GM18502 (cell line): ENCODE results near the gene NKIRAS2.

Experiments used
- ATAC-seq: cut with Tn5 transposase; IDR thresholded peaks from one replicate; pipeline ENCODE4 v1.9.1; 2021; ENCODE audit warnings: mild to moderate bottlenecking; ENCODE audit not compliant: unreplicated experiment, poor library complexity

Gene NKIRAS2

GRCh38 chr17:42053731-42054500, 34.0 kb downstream of the NKIRAS2 start:
- no peak for ATAC-seq

GRCh38 chr17:42055027-42055426, 35.1 kb downstream of the NKIRAS2 start:
- no peak for ATAC-seq

- no peak for ATAC-seq
Measured at GRCh38 chr17:42055496-42055895, 35.6 kb downstream of the NKIRAS2 start.

- no peak for ATAC-seq
Measured at GRCh38 chr17:42056635-42057034, 36.7 kb downstream of the NKIRAS2 start.

- no peak for ATAC-seq
Measured at GRCh38 chr17:42058063-42058462, 38.2 kb downstream of the NKIRAS2 start.

GRCh38 chr17:42059815-42060214, 39.9 kb downstream of the NKIRAS2 start:
- ATAC-seq, result no peak

- no peak for ATAC-seq
Measured at GRCh38 chr17:42060231-42060630, 40.3 kb downstream of the NKIRAS2 start.

GRCh38 chr17:42061646-42062487, 42.0 kb downstream of the NKIRAS2 start:
- ATAC-seq, result no peak

- ATAC-seq, result no peak
Measured at GRCh38 chr17:42062681-42063080, 42.8 kb downstream of the NKIRAS2 start.

GRCh38 chr17:42065201-42065600, 45.3 kb downstream of the NKIRAS2 start:
- ATAC-seq, result no peak

- ATAC-seq, result no peak
Measured at GRCh38 chr17:42067371-42068091, 47.6 kb downstream of the NKIRAS2 start.

- no peak for ATAC-seq
Measured at GRCh38 chr17:42068979-42069378, 49.1 kb downstream of the NKIRAS2 start.

- no peak for ATAC-seq
Measured at GRCh38 chr17:42071810-42072209, 51.9 kb downstream of the NKIRAS2 start.

GRCh38 chr17:42072323-42073187, 52.7 kb downstream of the NKIRAS2 start:
- no peak for ATAC-seq
